IPS DF 19.7 (cell line): ENCODE results near the gene POU2AF1.

Source experiments
- DNase-seq: peaks from one replicate; pipeline ENCODE4 v3.0.0-alpha.2; 2013; ENCODE audit warnings: low read depth, low spot score

POU2AF1 gene

GRCh38 chr11:111347723-111348115, 31.4 kb downstream of the POU2AF1 start:
- no peak for DNase-seq

- no peak for DNase-seq
Observed at GRCh38 chr11:111347002-111347722, 31.9 kb downstream of the POU2AF1 start.

- no peak for DNase-seq
Observed at GRCh38 chr11:111344032-111344431, 35.0 kb downstream of the POU2AF1 start.

- no peak for DNase-seq
Observed at GRCh38 chr11:111342329-111342728, 36.7 kb downstream of the POU2AF1 start.

GRCh38 chr11:111339758-111340388, 39.2 kb downstream of the POU2AF1 start:
- no peak for DNase-seq

- DNase-seq, result no peak
Observed at GRCh38 chr11:111336582-111337256, 42.4 kb downstream of the POU2AF1 start.

GRCh38 chr11:111336062-111336461, 43.0 kb downstream of the POU2AF1 start:
- no peak for DNase-seq

GRCh38 chr11:111335549-111335948, 43.5 kb downstream of the POU2AF1 start:
- DNase-seq, result no peak

- no peak for DNase-seq
Observed at GRCh38 chr11:111334532-111335502, 44.3 kb downstream of the POU2AF1 start.

GRCh38 chr11:111331711-111332479, 47.2 kb downstream of the POU2AF1 start:
- no peak for DNase-seq

GRCh38 chr11:111330234-111330893, 48.7 kb downstream of the POU2AF1 start:
- no peak for DNase-seq

GRCh38 chr11:111329306-111330204, 49.5 kb downstream of the POU2AF1 start:
- no peak for DNase-seq

- DNase-seq, result no peak
Observed at GRCh38 chr11:111327908-111328624, 51.0 kb downstream of the POU2AF1 start.

- no peak for DNase-seq
Observed at GRCh38 chr11:111326824-111327223, 52.3 kb downstream of the POU2AF1 start.

- no peak for DNase-seq
Observed at GRCh38 chr11:111325259-111325658, 53.8 kb downstream of the POU2AF1 start.

GRCh38 chr11:111324277-111324720, 54.8 kb downstream of the POU2AF1 start:
- DNase-seq, result no peak

- DNase-seq, result no peak
Observed at GRCh38 chr11:111322534-111322933, 56.5 kb downstream of the POU2AF1 start.

- DNase-seq, result no peak
Observed at GRCh38 chr11:111320728-111321568, 58.1 kb downstream of the POU2AF1 start.
